Neural progenitor cell (in vitro differentiated cells): ENCODE measurements around the gene GTF3C1.

ENCODE experiments used
- CTCF ChIP-seq: fragments of 200-600 bp; sonication (generic); IDR thresholded peaks from 2 replicates; pipeline ENCODE4 v1.5.1; 2017; ENCODE audit warnings: antibody characterized with exemption, mild to moderate bottlenecking
- EZH2 ChIP-seq: fragments of 200-600 bp; sonication (generic); IDR thresholded peaks from 2 replicates; pipeline ENCODE4 v1.6.1; 2017; ENCODE audit warnings: antibody characterized with exemption, mild to moderate bottlenecking, moderate library complexity

- no peak for TF ChIP-seq CTCF
- TF ChIP-seq EZH2 = no peak
Measured at GRCh38 chr16:27528294-27528693, 21.4 kb downstream of the GTF3C1 start.
